H1 (cell line): Measurements from ENCODE around the gene CAMTA1. TPM values are rescaled to one million over a fixed set of nuclear protein-coding genes. Genes with fewer than 3 reads are reported as not detected.

Experiments
- CTCF ChIA-PET: fragments of 300-600 bp; sonication (Branson Sonifier 250); formaldehyde crosslinking; loops from one replicate; lab custom pipeline; 2021; ENCODE audit not compliant: partially characterized antibody; lab: Charles Lee
- POLR2A ChIA-PET: fragments of 300-600 bp; sonication (Branson Sonifier 250); formaldehyde crosslinking; loops from one replicate; lab custom pipeline; 2021; ENCODE audit warnings: inconsistent platforms; ENCODE audit not compliant: partially characterized antibody; lab: Charles Lee
- DNase-seq, 2 experiments: peaks; one replicate each; pipeline versions ENCODE4 v3.0.0 to v3.0.0-alpha.2; 2010 to 2022; ENCODE audit warnings: low spot score in 2 of 2, low read depth in 1 of 2, mixed read lengths in 1 of 2
- FAIRE-seq: peaks from 2 replicates; lab custom pipeline; 2011; peaks lifted over from hg19 to GRCh38; lab: Jason Lieb, UNC
- H2AFZ ChIP-seq: 2 replicates; pipeline ENCODE4 v1.8.1; 2012; ENCODE audit warnings: low read length, inconsistent platforms
- H2AK5ac ChIP-seq: 2 replicates; pipeline ENCODE4 v1.6.1; 2013; ENCODE audit warnings: low read depth, low read length
- H2BK120ac ChIP-seq: replicated peaks from 2 replicates; pipeline ENCODE3; 2013; ENCODE audit warnings: low read depth, low read length, inconsistent platforms
- H2BK12ac ChIP-seq: 2 replicates; pipeline ENCODE4 v1.6.1; 2013; ENCODE audit warnings: low read depth, low read length
- H2BK15ac ChIP-seq: 2 replicates; pipeline ENCODE4 v1.6.1; 2013; ENCODE audit warnings: low read length
- H2BK20ac ChIP-seq: 2 replicates; pipeline ENCODE4 v1.6.1; 2013; ENCODE audit warnings: low read length
- H2BK5ac ChIP-seq: 2 replicates; pipeline ENCODE4 v1.6.1; 2013; ENCODE audit warnings: low read depth, low read length
- H3K14ac ChIP-seq: 2 replicates; pipeline ENCODE4 v1.6.1; 2013; ENCODE audit warnings: inconsistent platforms; ENCODE audit not compliant: insufficient read length
- H3K18ac ChIP-seq: 2 replicates; pipeline ENCODE4 v1.6.1; 2013; ENCODE audit warnings: low read length; ENCODE audit errors: extremely low read depth
- H3K23ac ChIP-seq: 2 replicates; pipeline ENCODE4 v1.6.1; 2013; ENCODE audit warnings: inconsistent platforms; ENCODE audit not compliant: insufficient read length
- H3K23me2 ChIP-seq: 2 replicates; pipeline ENCODE4 v1.6.1; 2013; ENCODE audit warnings: low read depth, low read length
- H3K27ac ChIP-seq: 2 replicates; pipeline ENCODE4 v1.6.1; 2011; ENCODE audit warnings: low read depth, low read length, inconsistent platforms
- H3K27me3 ChIP-seq, 4 experiments: replicated peaks in 1 of 4; 1 replicate in 1 of 4; 2 replicates in 3 of 4; pipeline versions ENCODE4 v1.6.1 to v1.8.1; 2011 to 2013; ENCODE audit warnings: low read length in 3 of 4, mild to moderate bottlenecking in 3 of 4, inconsistent platforms in 2 of 4, mixed read lengths in 2 of 4, moderate library complexity in 1 of 4; ENCODE audit not compliant: control insufficient read depth in 3 of 4, insufficient read depth in 3 of 4; ENCODE audit errors: extremely low read depth in 1 of 4
- H3K36me3 ChIP-seq, 4 experiments: 2 replicates each; pipeline versions ENCODE4 v1.6.1 to v1.8.1; 2011 to 2013; ENCODE audit warnings: mild to moderate bottlenecking in 4 of 4, low read length in 3 of 4, moderate library complexity in 2 of 4, control low read depth in 1 of 4, inconsistent platforms in 1 of 4; ENCODE audit not compliant: insufficient read depth in 4 of 4, control insufficient read depth in 2 of 4
- H3K4ac ChIP-seq: replicated peaks from 2 replicates; pipeline ENCODE3; 2013; ENCODE audit warnings: low read length, low read depth, mixed read lengths, inconsistent platforms; ENCODE audit not compliant: insufficient read length
- H3K4me1 ChIP-seq, 4 experiments: replicated peaks in 1 of 4; 1 replicate in 1 of 4; 2 replicates in 3 of 4; pipeline versions ENCODE4 v1.6.1 to v1.8.1; 2011 to 2013; ENCODE audit warnings: low read length in 3 of 4, inconsistent platforms in 2 of 4, mixed read lengths in 1 of 4; ENCODE audit not compliant: insufficient read depth in 4 of 4, control insufficient read depth in 3 of 4
- H3K4me2 ChIP-seq, 2 experiments: 2 replicates each; pipeline versions ENCODE4 v1.6.1 to v1.8.1; 2011 to 2013; ENCODE audit warnings: low read depth in 2 of 2, low read length in 2 of 2, control low read depth in 1 of 2, inconsistent platforms in 1 of 2, mild to moderate bottlenecking in 1 of 2; ENCODE audit not compliant: insufficient read depth in 1 of 2
- H3K4me3 ChIP-seq, 4 experiments: fragments of 200-600, 300-600 bp in 1 of 4; sonication (generic), shearing (Covaris generic), sonication (Bioruptor Twin) in 1 of 4; 2 replicates each; pipeline versions ENCODE4 v1.5.1 to v1.8.1; 2011 to 2016; ENCODE audit warnings: low read length in 4 of 4, low read depth in 3 of 4, control low read depth in 2 of 4, inconsistent platforms in 2 of 4, mild to moderate bottlenecking in 2 of 4, mixed read lengths in 1 of 4, moderate library complexity in 1 of 4; ENCODE audit not compliant: insufficient read depth in 2 of 4; ENCODE audit errors: extremely low read depth in 1 of 4
- H3K56ac ChIP-seq: replicated peaks from 2 replicates; pipeline ENCODE3; 2013; ENCODE audit warnings: low read depth, mild to moderate bottlenecking, mixed read lengths, low read length, inconsistent platforms; ENCODE audit not compliant: insufficient read length
- H3K79me1 ChIP-seq: 2 replicates; pipeline ENCODE4 v1.6.1; 2013; ENCODE audit warnings: low read depth, low read length, control low read depth
- H3K79me2 ChIP-seq, 2 experiments: 2 replicates each; pipeline versions ENCODE4 v1.6.1 to v1.8.1; 2012 to 2013; ENCODE audit warnings: low read length in 2 of 2, mild to moderate bottlenecking in 2 of 2, inconsistent platforms in 1 of 2; ENCODE audit not compliant: insufficient read depth in 2 of 2, control insufficient read depth in 1 of 2
- H3K9ac ChIP-seq, 4 experiments: replicated peaks in 1 of 4; 1 replicate in 1 of 4; 2 replicates in 3 of 4; pipeline versions ENCODE4 v1.6.1 to v1.8.1; 2011 to 2013; ENCODE audit warnings: low read depth in 3 of 4, low read length in 3 of 4, control low read depth in 2 of 4, mild to moderate bottlenecking in 2 of 4, moderate library complexity in 2 of 4, inconsistent platforms in 1 of 4; ENCODE audit errors: extremely low read depth in 1 of 4
- H3K9me3 ChIP-seq, 2 experiments: 2 replicates each; pipeline versions ENCODE4 v1.6.1 to v1.8.1; 2012 to 2013; ENCODE audit warnings: mild to moderate bottlenecking in 2 of 2, moderate library complexity in 2 of 2, control low read depth in 1 of 2, inconsistent platforms in 1 of 2, low read depth in 1 of 2, low read length in 1 of 2, mixed read lengths in 1 of 2; ENCODE audit not compliant: insufficient read depth in 2 of 2
- H4K20me1 ChIP-seq, 2 experiments: replicated peaks in 1 of 2; 2 replicates each; pipeline versions ENCODE3 to v1.8.1; 2011 to 2013; ENCODE audit warnings: inconsistent platforms in 2 of 2, low read length in 2 of 2, mild to moderate bottlenecking in 1 of 2; ENCODE audit not compliant: insufficient read depth in 2 of 2, control insufficient read depth in 1 of 2
- H4K5ac ChIP-seq: 2 replicates; pipeline ENCODE4 v1.6.1; 2013; ENCODE audit warnings: low read length, low read depth, mixed read lengths, inconsistent platforms; ENCODE audit not compliant: insufficient read length
- H4K8ac ChIP-seq: 2 replicates; pipeline ENCODE4 v1.8.0; 2013; ENCODE audit warnings: mild to moderate bottlenecking, moderate library complexity, low read length, inconsistent platforms; ENCODE audit not compliant: insufficient read depth; ENCODE audit errors: extremely low read depth
- H4K91ac ChIP-seq: replicated peaks from 2 replicates; pipeline ENCODE3; 2013; ENCODE audit warnings: low read length, mixed read lengths, inconsistent platforms; ENCODE audit not compliant: insufficient read length
- ATF3 ChIP-seq: IDR thresholded peaks from 2 replicates; pipeline ENCODE4 v1.6.1; 2011; ENCODE audit warnings: low read depth, mild to moderate bottlenecking, low read length; ENCODE audit not compliant: insufficient read depth
- CBX8 ChIP-seq: fragments of 300-800, 300-1000 bp; sonication (generic); IDR thresholded peaks from 2 replicates; pipeline ENCODE4 v1.7.1; 2016; ENCODE audit warnings: low read depth, low read length, borderline replicate concordance
- E2F6 ChIP-seq: IDR thresholded peaks from 2 replicates; pipeline ENCODE4 v1.6.1; 2012; ENCODE audit warnings: inconsistent platforms
- GABPA ChIP-seq: IDR thresholded peaks from 2 replicates; pipeline ENCODE4 v1.6.1; 2011; ENCODE audit warnings: mild to moderate bottlenecking, low read length, moderate library complexity, borderline replicate concordance; ENCODE audit not compliant: insufficient read depth
- HDAC6 ChIP-seq: IDR thresholded peaks from one replicate; pipeline ENCODE4 v1.7.1; 2012; ENCODE audit warnings: low read depth, mild to moderate bottlenecking, inconsistent platforms, low read length, moderate library complexity
- JUND ChIP-seq: IDR thresholded peaks from 2 replicates; pipeline ENCODE4 v1.6.1; 2011; ENCODE audit warnings: mild to moderate bottlenecking, improper control_type of control experiment, low read length
- MAX ChIP-seq: IDR thresholded peaks from 2 replicates; pipeline ENCODE4 v1.6.1; 2012; ENCODE audit warnings: inconsistent platforms
- NANOG ChIP-seq: IDR thresholded peaks from 2 replicates; pipeline ENCODE4 v1.6.1; 2011; ENCODE audit warnings: low read length, low read depth, mild to moderate bottlenecking, inconsistent platforms; ENCODE audit not compliant: insufficient read depth, poor library complexity, severe bottlenecking
- SIX5 ChIP-seq: IDR thresholded peaks from 2 replicates; pipeline ENCODE4 v1.6.1; 2011; ENCODE audit warnings: mild to moderate bottlenecking, low read depth, low read length
- SRF ChIP-seq: IDR thresholded peaks from 2 replicates; pipeline ENCODE4 v1.6.1; 2011; ENCODE audit warnings: mild to moderate bottlenecking, low read depth, low read length, moderate library complexity
- USF2 ChIP-seq: IDR thresholded peaks from 2 replicates; pipeline ENCODE4 v1.6.1; 2011; ENCODE audit warnings: low read length, improper control_type of control experiment
- ZNF274 ChIP-seq: IDR thresholded peaks from 2 replicates; pipeline ENCODE4 v1.7.0; 2012; ENCODE audit warnings: low read length, borderline replicate concordance; ENCODE audit errors: extremely low read depth
- WGBS, 2 experiments: shearing (Covaris generic) in 1 of 2; methylation state at CpG; one replicate each; pipeline versions ENCODE4 v1.1.6 to v1.1.7; 2013 to 2015; ENCODE audit warnings: low lambda C conversion rate in 2 of 2, mixed read lengths in 2 of 2, inconsistent platforms in 1 of 2, low coverage in 1 of 2, missing lambda C conversion rate in 1 of 2; ENCODE audit not compliant: insufficient replicate concordance in 2 of 2, insufficient coverage in 1 of 2, insufficient read length in 1 of 2; ENCODE audit errors: extremely low coverage in 1 of 2, missing lambda C conversion rate in 1 of 2; 5-methylcytosine and 5-hydroxymethylcytosine counted together
- polyA plus RNA-seq, 7 experiments: library from polyadenylated mRNA; depleted of rRNA in 3 of 7; stranded (reverse) in 5 of 7; unstranded in 2 of 7; fragments of >200 nt in 5 of 7; fragments of 200-250 nt in 2 of 7; gene quantifications; 1 replicate in 5 of 7; 2 replicates in 1 of 7; 4 replicates in 1 of 7; pipeline versions ENCODE4 v1.2.1 to v1.2.3, GENCODE V29; 2011 to 2013; ENCODE audit warnings: missing spikeins in 2 of 7, mixed read lengths in 2 of 7
- total RNA-seq: library from RNA; stranded (reverse); fragmentation: NEBNext Ultra II Directional; extraction: Animal tissue kit (Norgen Biotek cat#: 25700); gene quantifications from 2 replicates; pipeline ENCODE4 v1.2.1, GENCODE V29; 2021

CAMTA1 gene
- total and polyA plus RNA-seq, 2 of the 8 experiments (the other 6 are each of a cell fraction or from before 2014, with no cell fraction given) = 65.0 to 119 TPM

- Histone ChIP-seq H3K4ac (no peak overlapping the region), H2BK15ac (no peak overlapping the region), H4K8ac (no peak overlapping the region), H3K56ac (no peak overlapping the region), H3K79me1 (no peaks in the 10 kb centered on the region; the same call in 1 of the 2 replicates), H3K9me3 (no peaks in the 10 kb centered on the region), H2BK5ac (no peak overlapping the region), H4K20me1 (peaks cover 0 to 4% of the 10 kb centered on the region in 2 experiments), H3K4me1 (no peaks in the 10 kb centered on the region), H3K9ac (no peak overlapping the region), H3K27ac (no peak overlapping the region), H2BK20ac (no peak overlapping the region), H3K23me2 (no peaks in the 10 kb centered on the region), H2AFZ (no peak overlapping the region), H4K5ac (no peak overlapping the region), H3K36me3 (no peaks in the 10 kb centered on the region), H2BK120ac (no peak overlapping the region), H3K18ac (no peak overlapping the region), H2BK12ac (no peak overlapping the region), H2AK5ac (no peak overlapping the region), H3K14ac (no peak overlapping the region), H4K91ac (no peak overlapping the region), H3K27me3 (no peaks in the 10 kb centered on the region), H3K23ac (no peak overlapping the region), H3K4me3 (no peak overlapping the region), H3K79me2 (no peaks in the 10 kb centered on the region), H3K4me2 (no peak overlapping the region)
- FAIRE-seq (no peak), DNase-seq (no peak)
- WGBS, 2 experiments = 79% methylated on average over 7 of the region's 7 CpGs; no CpG with 5 or more reads in 1 of the 2 experiments
- CTCF ChIA-PET = interaction anchor here (0.6 to 1.3 kb wide), 5 partner anchors 12 to 1585 kb away, joined by 3 read pairs; no protein-coding TSS in a partner anchor
- POLR2A ChIA-PET = no interaction called here
- TF ChIP-seq GABPA (no peak), USF2 (no peak), ATF3 (no peak), JUND (no peak), NANOG (no peak), SRF (no peak), HDAC6 (no peak), ZNF274 (no peak), MAX (no peak), CBX8 (no peak), E2F6 (no peak), SIX5 (no peak)
These were observed 108.1 kb downstream of the CAMTA1 start for GRCh38 chr1:6893388-6893787.
